ENCODE measurements around the gene EPHA8. TPM values are rescaled to one million over a fixed set of nuclear protein-coding genes. Genes with fewer than 3 reads are reported as not detected.
A peak's percentile ranks its signal among the peaks of the same experiment; 100 is the strongest.

The EPHA8 gene
- not detected for polyA plus RNA-seq (ENCODE audit: insufficient read length)

DNA sequence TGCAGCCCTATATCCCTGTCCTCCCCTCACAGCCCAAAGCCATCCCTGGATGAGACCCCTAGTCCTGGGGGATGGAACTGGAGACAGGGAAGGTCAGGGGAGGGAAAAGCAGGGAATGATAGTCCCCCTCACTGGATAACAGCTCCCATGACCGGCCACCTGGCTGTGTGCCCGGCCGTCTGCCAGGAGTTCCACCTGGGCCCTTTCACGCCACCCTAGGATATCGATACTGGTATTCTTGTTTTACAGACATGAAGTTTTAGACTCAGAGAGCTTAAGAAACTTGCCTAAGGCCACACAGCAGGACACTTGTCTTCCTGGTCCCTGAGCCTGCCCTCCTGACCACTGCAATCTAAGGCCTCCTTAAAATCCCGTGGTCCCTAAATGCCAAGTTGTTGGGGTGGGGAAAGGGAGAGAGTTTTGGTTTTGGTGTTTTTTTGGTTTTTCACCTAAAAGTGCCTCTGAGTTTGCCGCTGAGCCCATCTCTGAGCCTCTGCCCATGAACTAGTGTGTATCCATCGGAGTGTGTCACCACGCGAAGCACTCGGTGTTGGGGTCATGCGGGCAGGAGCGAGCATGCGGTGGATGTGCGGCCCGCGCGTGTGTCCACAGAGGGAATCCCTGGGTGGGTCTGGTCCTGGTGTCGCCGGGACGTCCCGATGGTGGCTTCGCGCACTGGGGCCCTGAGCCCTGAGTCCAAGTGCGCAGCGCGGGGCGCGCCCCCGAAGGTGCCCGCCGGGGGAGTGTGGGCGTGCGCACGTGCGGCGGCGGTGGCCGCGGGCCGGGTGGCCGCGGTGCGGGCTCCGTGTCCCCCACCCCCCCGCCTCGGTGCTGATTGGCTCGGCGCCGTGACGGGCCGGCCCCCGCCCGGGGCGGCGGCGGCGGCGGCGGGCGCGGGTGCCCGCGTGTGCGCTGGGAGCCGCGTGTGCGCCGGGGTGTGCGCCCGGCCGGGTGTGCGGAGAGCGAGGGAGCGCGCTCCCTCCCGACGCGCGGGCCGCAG, at the start of gene EPHA8:
Gene EPHA8, plus strand, starts transcription at position 906 of the 1,000 bp plus-strand sequence. CDS start 147 bp downstream, outside the sequence.
- no peak for DNase-seq

DNA sequence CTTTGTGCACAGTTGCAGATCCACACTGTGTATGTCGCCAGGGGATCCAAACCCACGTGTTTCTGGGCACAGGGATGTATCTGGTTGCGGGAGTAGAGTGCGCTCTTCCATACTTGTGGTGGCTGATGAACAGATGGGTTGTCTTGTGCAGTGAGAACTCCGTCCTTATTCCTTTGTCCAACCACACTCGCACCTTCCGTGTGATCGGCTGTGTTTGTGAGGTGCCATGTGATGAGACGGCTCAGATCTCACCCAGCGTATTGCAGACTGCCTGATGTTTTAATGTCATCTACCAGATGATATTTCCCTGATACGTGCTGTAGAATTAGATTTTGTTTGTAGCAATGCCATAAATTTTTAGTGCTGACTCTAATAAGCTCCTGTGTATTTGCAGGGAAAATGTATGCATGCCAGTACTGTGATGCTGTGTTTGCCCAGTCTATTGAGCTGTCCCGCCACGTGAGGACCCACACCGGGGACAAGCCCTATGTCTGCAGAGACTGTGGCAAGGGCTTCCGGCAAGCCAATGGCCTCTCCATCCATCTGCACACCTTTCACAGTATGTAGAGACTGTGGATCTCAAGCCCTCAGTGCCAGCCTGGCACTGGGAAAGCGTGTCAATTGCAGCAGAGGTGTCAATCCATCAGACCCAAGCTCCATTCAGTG, 46.2 kb upstream of the EPHA8 start:
- DNase-seq = no peak

DNA sequence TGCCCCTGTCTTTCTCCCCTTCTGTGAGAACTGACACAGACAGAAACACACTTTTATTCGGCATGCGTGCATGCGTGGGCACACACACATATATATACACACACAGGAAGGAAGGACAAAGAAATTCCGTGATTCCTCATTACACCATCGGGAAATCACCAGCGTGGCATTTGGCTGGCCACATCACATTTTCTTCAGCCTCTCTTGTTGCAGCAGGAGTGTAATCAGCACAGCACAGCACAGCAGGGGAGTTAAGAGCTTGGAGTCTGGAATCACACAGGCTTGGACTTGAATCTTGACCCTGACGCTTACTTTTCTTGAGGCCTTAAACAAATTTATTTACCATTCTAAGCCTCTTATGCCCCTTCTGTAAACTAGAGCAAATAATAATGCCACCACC, 45.3 kb upstream of the EPHA8 start:
- DNase-seq = no peak

DNA sequence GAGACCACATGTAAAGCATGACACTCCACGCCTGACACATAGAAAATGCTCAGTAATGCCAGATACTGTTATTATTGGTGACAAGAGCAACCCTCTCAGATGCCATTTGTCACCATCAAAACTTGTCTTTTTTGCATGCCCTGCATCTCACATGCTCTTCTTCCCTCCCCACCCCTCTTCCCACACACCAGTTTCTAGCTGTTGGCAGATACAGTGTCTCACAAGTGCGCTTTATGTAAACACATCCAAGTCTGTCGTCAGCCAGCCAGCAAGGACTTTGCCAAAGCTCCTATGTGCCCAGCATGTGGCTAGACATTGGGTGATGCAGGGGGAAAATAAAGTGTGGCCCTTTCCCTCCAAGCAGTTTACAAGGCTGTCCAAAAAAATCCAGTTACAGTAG, 44.9 kb upstream of the EPHA8 start:
- no peak for DNase-seq

DNA sequence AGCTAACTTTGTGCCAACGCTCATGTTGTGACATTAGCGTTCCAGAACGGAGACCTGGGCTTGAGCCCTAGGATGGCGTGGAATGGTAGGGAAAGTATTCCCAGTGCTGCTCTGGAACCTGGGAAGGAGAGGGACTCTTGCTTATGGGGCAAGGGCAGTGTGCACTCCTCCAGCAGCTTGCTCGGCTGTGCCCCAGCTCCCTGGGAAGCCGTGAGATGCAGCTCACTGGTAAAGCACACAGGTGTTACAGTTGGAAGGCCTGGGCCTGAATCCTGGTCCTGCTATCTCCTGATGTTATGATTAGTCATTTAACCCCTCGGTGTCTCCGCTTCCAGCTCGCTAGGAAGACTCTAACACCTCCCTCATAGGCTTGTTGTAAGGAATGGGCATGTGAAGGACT, 42.4 kb upstream of the EPHA8 start:
- no peak for DNase-seq

DNA sequence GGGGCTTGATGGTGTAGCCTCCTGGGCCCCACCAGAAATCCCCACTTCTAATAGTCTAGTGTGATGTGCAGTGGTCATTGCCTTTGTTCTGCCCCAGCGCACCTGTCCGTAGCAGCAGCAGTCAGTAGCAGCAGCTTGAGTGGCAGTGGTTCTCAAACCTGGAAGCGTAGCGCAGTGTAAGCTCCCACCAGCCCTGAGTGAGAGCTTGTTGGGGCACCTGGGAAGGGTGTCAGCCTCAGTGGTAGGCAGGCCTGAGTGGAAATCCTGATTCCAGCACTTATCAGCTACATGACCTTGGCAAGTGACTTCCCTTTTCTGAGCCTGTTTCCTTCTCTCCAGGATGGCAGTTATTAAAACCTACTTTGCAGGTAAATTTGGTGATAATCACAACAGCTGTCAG, 41.6 kb upstream of the EPHA8 start:
- DNase-seq = no peak

DNA sequence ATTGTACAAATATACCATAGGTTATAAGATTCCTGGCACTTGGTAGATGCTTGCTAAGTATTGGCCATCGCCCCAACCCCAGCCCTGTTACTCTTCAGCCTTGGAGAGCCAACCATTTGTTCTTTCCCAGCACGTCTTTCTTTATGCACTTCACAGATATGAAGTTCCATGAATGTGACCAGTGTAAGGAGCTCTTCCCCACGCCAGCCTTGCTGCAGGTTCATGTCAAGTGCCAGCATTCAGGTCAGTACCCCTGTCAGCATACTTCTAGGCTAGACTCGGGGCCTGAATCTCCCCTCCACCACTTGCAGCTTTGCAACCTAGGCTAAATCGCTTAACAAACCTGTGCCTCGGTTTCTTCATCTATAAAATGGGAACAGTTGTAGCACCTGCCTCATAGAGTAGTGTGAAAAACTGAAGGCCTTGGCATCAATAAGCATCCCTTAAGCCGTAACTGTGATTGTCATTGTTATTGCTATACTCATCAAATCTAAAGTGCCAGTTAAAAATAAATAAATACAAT, 41.0 kb upstream of the EPHA8 start:
- no peak for DNase-seq

DNA sequence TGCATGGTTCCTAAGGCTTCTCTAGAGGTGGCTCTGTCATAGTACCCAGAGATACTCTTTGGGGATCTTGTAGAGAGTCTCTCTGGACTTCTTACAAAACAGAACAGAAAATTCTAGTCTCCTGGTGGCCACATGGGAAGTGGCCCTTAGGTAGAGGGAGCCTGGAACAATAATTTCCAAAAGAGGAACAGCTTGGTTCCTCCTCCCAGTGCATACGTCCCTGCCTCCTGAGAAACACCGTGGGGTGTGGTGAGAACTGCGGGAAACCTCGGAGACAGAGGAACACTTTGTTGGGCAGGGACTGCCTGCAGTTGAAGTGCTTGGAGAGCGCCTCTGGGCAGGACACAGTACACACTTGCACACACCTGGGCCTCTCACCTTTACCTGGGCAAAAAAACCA, 38.8 kb upstream of the EPHA8 start:
- DNase-seq = no peak

DNA sequence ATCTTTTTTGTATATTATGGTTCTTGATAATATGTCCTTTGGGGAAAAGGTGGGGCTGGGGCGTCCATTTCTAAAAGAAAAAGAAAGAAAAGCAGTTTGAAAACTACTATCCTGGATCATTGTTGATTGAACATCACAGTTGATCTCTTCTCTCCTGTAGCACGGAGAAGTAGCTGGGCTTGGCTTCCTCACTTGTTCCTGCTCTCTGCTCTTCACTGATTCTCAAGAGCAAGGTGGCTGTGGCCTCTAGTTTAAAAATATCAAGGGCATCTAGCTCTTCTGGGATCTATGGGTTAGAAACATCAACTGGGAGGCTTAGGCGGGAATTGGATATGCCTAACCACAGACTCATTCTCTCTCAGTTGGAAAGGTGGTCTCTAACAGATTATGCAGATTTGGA, 38.1 kb upstream of the EPHA8 start:
- no peak for DNase-seq

DNA sequence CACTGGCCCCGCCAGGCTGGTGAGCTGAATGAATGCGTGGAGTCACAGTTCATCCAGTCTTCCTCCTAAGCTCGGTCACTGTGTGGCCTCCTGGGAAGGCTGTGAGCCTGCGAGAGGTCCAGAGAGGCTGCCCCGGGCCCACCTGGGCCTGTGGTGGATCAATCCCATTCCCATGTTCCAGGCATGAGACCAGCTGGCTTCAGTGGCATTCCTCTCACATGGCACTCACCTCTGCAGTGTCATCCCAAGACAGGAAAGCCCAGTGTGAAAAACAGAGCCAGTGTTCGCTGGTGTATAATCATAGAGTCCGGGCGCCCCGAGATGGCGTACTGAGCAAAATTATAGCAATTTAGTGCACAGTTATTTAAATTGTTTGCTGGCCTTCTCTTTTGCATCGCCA, 37.6 kb upstream of the EPHA8 start:
- no peak for DNase-seq

DNA sequence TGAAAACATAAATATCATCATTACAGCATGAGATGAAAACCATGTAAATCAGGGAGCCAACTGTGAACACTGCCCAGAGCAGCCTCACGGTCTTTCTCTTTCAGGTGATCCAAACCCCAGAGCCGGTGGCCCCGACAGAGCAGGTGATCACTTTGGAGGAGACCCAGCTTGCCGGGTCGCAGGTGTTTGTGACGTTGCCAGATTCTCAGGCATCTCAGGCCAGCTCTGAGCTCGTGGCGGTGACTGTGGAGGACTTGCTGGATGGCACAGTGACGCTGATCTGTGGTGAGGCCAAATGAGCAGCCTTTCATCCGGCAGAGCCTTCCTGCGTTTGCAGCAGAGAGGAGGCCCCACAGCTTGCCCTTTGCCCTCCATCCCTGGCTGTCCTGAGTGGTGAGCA, 37.2 kb upstream of the EPHA8 start:
- no peak for DNase-seq

DNA sequence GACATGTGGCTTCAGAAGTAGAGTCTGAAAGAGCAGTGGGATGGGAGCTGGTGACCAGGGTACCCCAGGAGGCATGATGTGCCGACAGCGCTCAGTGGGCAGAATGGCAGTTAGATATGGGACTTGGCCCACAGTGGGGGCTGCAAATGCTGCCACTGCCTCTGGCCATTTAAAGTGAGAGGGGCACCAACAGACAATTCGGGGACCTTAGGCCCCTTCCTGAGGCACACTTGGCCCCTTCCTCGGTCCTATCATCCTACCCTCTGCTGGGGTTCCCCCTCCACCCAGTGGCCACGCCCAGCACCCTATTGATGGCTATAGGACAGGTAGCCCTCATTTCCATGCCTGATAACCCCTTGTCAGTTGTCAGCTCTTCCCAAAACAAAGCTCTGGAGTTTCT, 36.6 kb upstream of the EPHA8 start:
- DNase-seq = no peak

DNA sequence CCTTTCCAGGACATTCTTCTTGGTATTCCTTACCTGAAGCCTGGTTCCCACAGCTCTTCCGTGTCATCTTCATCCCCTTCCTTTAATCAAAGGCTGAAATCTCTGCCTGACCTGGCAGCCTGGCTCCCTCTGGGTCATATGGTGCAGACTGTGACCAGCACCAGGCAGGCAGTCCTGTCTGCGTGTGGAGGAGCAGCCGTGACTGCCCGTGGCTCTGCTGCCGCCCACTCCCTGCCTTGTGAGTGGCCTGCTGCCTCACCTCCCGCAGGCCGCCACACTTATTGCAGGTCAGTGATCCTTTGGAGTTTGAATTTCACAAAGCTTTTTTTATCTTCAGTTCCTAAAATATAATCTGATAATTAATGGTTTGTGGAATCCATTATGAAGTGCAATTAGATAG, 36.2 kb upstream of the EPHA8 start:
- no peak for DNase-seq

DNA sequence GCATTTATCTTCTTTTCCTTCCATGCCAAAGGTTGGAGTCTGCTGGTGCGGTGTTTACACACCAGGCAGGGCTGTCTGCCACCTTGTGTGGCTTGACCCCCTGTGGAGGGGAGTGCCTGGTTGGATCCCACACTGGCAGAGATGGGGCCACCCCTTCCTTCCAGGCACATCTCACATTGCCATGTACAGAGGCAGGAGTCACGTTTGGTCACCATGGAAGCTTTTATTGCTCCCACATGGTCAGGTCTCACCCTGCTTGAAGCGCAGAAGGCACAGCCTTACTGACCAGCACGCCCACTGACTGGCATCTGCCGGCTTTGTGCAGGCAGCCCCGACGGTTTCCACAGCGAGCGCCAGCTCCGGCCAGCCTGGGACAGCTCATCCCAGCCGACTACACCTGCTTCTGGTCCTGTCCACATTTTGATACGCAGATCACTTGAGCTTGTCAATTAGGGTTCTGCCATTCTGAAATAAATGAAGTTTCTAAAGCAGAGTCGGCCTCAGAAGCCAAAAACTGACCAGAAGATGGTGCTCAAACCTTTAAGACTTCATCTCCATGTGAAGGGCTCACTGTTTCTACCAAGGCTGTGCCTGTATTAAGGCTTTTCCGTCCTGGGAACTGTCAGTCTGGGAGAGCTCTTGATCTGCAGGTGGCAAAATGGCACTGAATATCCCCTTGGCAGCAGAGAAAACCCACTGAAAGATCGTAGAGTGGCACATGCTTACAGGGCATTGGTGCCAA, 35.6 kb upstream of the EPHA8 start:
- no peak for DNase-seq

DNA sequence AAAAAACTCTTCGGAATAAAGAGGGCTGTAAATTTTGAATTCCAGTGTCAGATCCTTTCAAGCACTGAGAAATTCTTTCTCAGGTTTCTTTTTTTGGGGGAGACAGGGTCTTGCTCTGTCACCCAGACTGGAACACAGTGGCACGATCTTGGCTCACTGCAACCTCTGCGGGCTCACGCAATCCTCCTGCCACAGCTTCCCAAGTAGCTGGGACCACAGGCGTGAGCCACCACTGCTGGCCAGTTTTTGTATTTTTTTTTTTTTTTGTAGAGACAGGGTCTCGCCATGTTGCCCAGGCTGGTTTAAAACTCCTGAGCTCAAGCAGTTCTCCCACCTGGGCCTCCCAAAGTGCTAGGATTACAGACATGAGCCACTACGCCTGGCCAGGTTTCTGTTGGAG, 34.8 kb upstream of the EPHA8 start:
- no peak for DNase-seq

DNA sequence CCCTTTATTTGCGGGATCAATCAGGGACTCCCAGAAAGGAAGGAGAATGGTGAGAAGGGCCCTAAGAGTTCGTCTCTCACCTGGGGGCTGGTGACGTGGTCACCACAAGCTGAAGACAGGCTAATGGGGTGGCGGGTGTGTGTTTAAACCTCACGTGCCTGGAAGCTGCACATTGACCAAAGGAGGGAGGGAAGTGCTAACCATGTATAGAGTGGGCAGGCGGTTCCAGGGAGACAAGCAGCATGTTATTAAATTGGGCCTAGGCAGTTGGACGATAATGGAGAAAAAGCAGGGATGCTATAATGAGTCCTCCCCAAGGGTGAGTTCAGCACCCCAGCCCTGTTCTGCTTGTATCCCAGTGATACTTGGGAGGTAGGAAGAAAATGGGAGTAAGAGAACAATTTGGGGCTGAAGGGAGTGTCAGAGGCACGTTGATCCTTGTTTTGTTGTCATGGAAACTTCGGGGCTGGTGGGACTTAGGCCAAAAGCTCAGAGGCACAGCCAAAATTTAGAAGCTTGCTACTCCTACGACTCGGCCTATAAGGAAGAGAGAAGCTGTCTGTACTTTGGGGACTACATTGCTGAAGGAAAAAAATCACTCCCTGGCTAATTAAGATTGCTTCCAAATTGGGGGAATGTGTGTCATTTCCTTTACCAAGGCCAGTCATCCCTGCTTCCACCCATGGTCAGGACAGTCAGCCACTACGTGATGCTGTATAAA, 33.2 kb upstream of the EPHA8 start:
- DNase-seq = peak; percentile 87

DNA sequence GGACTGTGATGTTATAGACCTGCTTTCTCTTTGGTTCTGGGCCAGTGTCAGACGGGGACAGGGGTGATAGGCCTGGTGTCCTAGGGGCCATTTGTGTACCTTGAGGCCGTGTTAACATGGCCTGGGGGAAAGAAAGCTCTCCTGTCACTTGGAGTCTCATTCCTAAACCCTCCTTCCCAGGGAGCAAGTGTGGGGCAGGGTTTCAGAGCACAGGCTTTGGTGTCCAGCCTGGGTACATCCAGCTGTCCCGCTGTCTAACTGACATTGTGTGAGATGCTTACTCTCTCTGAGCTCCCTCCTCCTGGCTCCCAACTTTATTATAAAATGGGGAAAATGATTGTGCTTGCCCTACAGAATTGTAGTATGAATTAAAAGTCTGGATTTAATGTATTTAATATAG, 32.6 kb upstream of the EPHA8 start:
- DNase-seq = peak; percentile 23

DNA sequence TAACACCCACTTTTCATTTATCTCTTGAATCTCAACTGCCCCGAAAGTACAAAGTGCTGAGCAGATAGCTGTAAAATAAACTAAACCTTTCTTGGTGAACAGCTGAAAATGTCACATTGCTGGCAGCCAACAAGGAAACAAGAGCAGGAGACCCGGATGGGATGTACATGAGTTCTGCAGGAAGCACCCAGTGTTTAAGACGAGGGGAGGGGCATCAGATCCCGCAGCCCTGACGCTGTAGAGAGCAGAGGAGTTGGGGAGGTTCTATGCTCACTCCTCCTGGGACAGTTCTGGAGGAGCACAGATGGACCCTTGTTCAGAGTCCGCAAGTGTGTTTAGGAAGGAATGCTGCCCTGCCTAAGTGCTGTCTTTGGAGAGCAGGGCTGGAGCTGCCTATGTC, 32.0 kb upstream of the EPHA8 start:
- peak; percentile 32 for DNase-seq

DNA sequence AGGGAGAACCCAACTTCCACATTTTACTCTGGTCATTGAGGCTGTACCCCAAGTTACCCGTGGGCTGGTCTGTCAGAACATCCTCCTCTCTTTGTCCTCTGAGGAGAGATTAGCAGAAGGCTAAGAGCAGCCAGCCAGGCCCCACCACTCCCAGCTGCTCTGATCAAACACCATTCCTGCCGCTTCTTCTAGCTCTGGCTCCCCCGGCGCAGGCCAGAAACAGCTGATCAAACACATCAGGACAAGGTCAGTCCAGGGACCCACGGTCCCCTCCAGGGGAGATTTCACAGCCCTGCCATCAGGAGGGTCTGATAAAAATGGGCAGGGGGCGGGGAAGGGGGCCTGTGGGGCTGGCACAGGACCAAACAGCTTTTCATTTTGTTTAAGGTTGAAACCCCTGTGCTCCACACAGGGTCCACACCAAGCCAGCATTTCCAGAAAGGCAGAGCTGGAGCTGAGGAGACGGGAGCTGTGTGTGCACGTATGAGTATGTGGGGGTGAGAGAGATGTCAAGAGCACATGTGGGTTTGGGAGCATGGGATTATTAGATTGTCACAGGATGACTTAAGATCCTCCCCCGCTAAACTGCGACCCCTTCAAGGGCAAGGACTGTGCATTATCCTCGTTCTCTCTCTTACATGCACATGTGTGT, 29.9 kb upstream of the EPHA8 start:
- DNase-seq = no peak

DNA sequence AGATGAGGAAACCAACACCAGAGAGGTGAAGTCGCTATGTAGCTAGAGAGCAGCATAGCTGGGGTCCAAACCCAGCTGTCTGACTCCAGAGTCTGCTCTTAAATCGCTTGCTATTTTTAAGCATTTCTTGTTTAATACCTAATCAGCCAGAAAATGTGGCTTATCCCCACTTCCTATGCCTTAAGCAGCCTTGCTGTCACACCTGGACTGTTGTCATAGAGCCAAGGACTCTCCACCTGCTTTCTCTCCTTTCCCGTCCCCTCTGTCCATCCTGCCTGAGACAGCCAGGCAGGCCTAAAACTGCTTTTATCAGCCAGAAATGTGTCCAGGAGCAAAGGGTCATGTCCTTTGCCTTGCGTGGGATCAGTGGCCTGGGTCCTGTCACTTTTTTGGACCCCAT, 28.3 kb upstream of the EPHA8 start:
- DNase-seq = no peak

DNA sequence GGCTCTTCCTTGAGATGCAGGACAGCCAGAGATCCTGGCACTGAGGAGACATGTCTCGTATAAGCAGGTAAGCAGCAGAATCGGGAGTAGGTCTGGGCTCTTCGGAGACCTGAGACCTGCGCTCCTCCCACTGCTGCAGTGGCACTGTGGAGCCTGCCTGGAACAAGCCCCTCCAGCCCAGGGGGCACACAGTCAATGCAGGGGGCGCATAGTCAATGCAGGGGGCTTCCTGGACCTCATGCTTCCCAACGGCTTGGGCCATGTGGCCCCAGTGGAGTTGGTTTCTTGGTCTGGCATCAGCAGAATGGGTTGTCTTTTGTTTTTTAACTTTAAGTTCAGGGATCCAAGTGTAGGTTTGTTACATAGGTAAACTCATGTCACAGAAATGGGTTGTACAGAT, 27.9 kb upstream of the EPHA8 start:
- DNase-seq = no peak

DNA sequence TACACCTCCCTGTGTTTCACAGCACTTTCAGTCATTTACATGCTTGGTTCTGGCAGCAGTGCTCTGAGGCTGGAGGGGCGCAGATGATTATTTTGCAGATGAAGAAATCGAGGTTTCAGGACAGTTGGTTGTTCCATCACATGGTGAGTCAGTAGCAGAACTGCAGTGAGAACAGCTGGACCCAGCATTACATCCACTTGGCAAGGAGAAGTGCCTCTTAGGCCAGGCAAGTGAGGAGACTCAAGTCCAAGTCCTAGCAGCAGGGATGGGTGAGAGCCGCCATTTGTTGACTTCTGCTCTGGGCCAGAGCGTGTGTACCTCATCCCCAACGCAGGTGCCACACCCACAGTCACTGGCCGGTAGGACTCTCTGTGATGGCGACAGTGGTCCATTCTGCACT, 26.8 kb upstream of the EPHA8 start:
- no peak for DNase-seq
